ENCODE measurements around the gene HSD17B11.
"Not testable (repeated sequence)": the region's sequence is repeated elsewhere in the genome, so short reads cannot be mapped to it uniquely, and the experiment has no call there.

The HSD17B11 gene

DNA sequence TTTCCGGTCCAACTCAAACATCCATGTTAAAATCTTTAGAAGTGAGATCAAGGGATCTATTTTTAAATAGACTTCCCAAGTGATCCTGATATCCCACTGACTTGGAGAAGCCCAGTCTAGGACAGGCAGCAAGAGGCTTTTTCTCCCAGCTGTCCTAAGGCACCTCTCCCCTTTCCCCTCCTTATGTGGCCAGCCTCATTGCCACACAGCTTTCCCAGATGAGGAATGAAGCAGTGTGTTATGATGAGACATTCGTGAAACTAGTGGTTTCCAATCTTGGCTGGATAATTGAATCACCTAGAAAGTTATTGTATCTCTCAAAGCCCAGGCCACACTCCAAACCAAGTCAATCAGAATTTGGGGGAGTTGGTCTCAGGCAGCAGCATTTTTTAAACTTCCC lies 51.5 kb downstream of the HSD17B11 start:
- no peaks in the 10 kb centered on the region for H3K4me1 ChIP-seq (ENCODE audit: control insufficient read depth, insufficient read depth, low read length)
- no peak overlapping the region for H3K4me3 ChIP-seq (ENCODE audit: low read length)
- peaks cover 5% of the 10 kb centered on the region for H3K36me3 ChIP-seq (ENCODE audit: control insufficient read depth, insufficient read depth, low read length)
- H3K27ac ChIP-seq (ENCODE audit: low read depth, low read length): no peak overlapping the region
- H3K9ac ChIP-seq (ENCODE audit: low read length): no peak overlapping the region
- no peaks in the 10 kb centered on the region for H3K27me3 ChIP-seq (ENCODE audit: control insufficient read depth, insufficient read depth, low read length)

DNA sequence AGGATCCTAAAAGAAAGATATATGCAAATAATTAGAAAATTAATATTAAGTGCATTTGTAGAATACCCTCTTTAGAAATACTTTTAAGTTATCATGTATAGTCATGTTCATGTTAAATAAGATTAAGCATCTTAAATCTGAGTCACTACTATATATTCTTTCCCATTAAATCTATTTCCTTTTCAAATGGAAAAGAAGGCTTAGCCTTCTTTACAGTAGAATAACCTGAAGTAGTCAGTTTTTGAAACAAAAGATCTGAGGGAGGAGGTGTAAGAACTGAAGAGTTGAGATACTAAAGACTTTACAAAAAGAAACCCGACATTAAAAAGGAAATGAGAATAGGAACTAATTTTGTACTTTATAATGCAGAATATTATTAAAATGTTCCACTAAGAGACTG lies 53.6 kb downstream of the HSD17B11 start:
- peaks cover 5% of the 10 kb centered on the region for H3K36me3 ChIP-seq (ENCODE audit: control insufficient read depth, insufficient read depth, low read length)
- H3K9ac ChIP-seq (ENCODE audit: low read length): no peak overlapping the region

DNA sequence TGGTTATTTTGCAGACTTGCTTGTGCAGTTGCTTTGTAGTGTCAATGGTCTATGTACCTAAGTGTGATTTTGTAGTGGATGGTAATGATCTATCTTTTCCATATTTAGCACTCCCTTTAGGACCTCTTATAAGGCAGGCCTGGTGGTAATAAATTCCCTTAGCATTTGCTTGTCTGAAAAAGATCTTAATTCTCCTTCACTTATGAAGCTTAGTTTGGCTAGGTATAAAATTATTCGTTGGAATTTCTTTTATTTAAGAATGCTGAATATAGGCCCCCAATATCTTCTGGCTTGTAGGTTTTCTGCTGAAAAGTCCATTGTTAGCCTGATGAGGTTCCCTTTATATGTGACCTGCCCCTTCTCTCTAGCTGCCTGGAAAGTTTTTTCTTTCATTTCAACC lies 57.7 kb downstream of the HSD17B11 start:
- H3K27ac ChIP-seq (ENCODE audit: low read depth, low read length): no peak overlapping the region
- H3K4me3 ChIP-seq (ENCODE audit: low read length): no peak overlapping the region
- no peaks in the 10 kb centered on the region for H3K4me1 ChIP-seq (ENCODE audit: control insufficient read depth, insufficient read depth, low read length)
- H3K9ac ChIP-seq (ENCODE audit: low read length): no peak overlapping the region
- no peaks in the 10 kb centered on the region for H3K27me3 ChIP-seq (ENCODE audit: control insufficient read depth, insufficient read depth, low read length)
- peaks cover 3% of the 10 kb centered on the region for H3K36me3 ChIP-seq (ENCODE audit: control insufficient read depth, insufficient read depth, low read length)

More for the DNA sequence above, 53.6 kb downstream of the HSD17B11 start:
- no peak overlapping the region for H3K4me3 ChIP-seq (ENCODE audit: low read length)
- H3K27ac ChIP-seq (ENCODE audit: low read depth, low read length): no peak overlapping the region
- H3K27me3 ChIP-seq (ENCODE audit: control insufficient read depth, insufficient read depth, low read length): no peaks in the 10 kb centered on the region
- no peaks in the 10 kb centered on the region for H3K4me1 ChIP-seq (ENCODE audit: control insufficient read depth, insufficient read depth, low read length)

DNA sequence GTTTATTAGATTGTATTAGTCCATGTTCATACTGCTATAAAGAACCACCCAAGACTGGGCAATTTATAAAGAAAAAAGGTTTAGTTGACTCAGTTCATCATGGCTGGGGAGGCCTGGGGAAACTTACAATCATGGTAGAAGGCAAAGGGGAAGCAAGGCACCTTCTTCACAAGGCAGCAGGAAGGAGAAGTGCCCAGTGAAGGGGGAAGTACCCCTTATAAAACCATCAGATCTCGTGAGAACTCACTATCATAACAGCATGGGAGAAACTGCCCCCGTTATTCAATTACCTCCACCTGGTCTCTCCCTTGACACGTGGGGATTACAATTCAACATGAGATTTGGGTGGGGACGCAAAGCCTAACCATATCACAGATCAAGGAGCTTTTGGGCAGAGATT lies 60.2 kb downstream of the HSD17B11 start:
- no peak overlapping the region for H3K4me3 ChIP-seq (ENCODE audit: low read length)
- no peak overlapping the region for H3K9ac ChIP-seq (ENCODE audit: low read length)
- H3K4me1 ChIP-seq (ENCODE audit: control insufficient read depth, insufficient read depth, low read length): no peaks in the 10 kb centered on the region
- H3K36me3 ChIP-seq (ENCODE audit: control insufficient read depth, insufficient read depth, low read length): no peaks in the 10 kb centered on the region
- H3K27ac ChIP-seq (ENCODE audit: low read depth, low read length): no peak overlapping the region
- H3K27me3 ChIP-seq (ENCODE audit: control insufficient read depth, insufficient read depth, low read length): no peaks in the 10 kb centered on the region

DNA sequence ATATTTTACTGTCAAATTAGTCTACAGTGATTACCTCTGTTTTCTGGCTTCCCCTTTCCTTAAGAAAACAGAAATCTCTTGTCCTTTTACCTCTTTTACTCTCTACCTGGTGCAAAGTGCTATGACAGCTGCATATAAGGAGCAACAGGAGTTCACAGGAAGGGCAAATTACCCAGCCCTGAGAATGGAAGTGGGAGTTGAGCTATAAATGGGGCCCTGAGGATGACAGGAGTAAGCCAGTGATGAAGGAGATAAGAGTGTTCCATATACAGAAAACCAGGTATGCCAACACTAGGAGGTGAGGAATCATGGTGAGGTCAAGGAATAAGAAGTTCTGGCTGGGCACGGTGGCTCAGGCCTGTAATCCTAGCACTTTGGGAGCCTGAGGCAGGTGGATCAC lies 63.9 kb downstream of the HSD17B11 start:
- Histone ChIP-seq H3K4me3 (ENCODE audit: low read length) (no peak overlapping the region), H3K36me3 (ENCODE audit: control insufficient read depth, insufficient read depth, low read length) (no peaks in the 10 kb centered on the region), H3K27ac (ENCODE audit: low read depth, low read length) (no peak overlapping the region), H3K4me1 (ENCODE audit: control insufficient read depth, insufficient read depth, low read length) (no peaks in the 10 kb centered on the region), H3K27me3 (ENCODE audit: control insufficient read depth, insufficient read depth, low read length) (no peaks in the 10 kb centered on the region), H3K9ac (ENCODE audit: low read length) (no peak overlapping the region)

DNA sequence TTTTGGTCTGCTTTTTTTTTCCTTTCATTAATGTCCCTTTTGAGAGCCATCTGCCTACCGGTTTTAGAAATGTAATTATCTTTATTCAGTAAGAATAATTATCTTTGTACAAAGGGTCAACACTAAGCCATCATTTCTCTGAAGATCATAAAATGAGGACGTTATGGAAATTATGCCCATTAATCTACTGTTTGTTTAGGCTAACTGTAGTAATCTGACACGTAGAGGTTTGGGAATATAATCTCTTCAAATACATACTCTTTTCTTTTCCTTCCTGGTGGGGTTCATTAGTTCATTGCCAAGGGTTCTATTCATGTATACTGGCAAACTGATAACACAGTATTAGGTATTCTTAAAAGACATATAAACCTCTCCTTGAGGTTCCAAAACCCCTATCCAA lies 64.5 kb downstream of the HSD17B11 start:
- Histone ChIP-seq H3K27ac (ENCODE audit: low read depth, low read length) (no peak overlapping the region), H3K4me3 (ENCODE audit: low read length) (no peak overlapping the region), H3K4me1 (ENCODE audit: control insufficient read depth, insufficient read depth, low read length) (no peaks in the 10 kb centered on the region), H3K9ac (ENCODE audit: low read length) (no peak overlapping the region), H3K36me3 (ENCODE audit: control insufficient read depth, insufficient read depth, low read length) (no peaks in the 10 kb centered on the region), H3K27me3 (ENCODE audit: control insufficient read depth, insufficient read depth, low read length) (no peaks in the 10 kb centered on the region)

DNA sequence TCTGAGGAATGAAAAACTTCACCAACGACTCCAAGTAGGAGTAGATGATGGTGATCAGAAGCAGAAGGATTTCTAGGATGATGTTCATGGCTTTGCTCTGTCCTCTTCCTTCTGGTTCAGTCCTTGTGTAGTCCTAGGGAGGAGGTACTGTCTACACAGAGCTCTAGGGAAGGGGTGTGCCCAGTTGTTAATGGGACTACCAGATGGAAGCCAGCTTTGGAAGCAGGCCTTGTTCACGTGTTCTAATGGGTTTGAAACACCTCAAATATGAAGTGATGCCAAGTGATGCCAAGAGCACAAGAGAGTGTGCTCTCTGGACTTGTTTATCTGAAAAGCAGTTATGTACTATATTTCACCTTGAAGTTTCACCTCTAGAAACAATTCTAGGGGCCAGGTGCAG lies 68.2 kb downstream of the HSD17B11 start, which contains the start of gene HSD17B13:
TSS of gene HSD17B13 (minus strand) at position 129 of the 400 bp plus-strand sequence. CDS start at position 88, 41 bp downstream.
- H3K9ac ChIP-seq (ENCODE audit: low read length): no peak within 1 kb of the TSS
- no peaks in the 10 kb centered on the region for H3K4me1 ChIP-seq (ENCODE audit: control insufficient read depth, insufficient read depth, low read length)
- no peaks in the 10 kb centered on the region for H3K36me3 ChIP-seq (ENCODE audit: control insufficient read depth, insufficient read depth, low read length)
- H3K27me3 ChIP-seq (ENCODE audit: control insufficient read depth, insufficient read depth, low read length): no peaks in the 10 kb centered on the region
- H3K4me3 ChIP-seq (ENCODE audit: low read length): no peak within 1 kb of the TSS
- no peak within 1 kb of the TSS for H3K27ac ChIP-seq (ENCODE audit: low read depth, low read length)

DNA sequence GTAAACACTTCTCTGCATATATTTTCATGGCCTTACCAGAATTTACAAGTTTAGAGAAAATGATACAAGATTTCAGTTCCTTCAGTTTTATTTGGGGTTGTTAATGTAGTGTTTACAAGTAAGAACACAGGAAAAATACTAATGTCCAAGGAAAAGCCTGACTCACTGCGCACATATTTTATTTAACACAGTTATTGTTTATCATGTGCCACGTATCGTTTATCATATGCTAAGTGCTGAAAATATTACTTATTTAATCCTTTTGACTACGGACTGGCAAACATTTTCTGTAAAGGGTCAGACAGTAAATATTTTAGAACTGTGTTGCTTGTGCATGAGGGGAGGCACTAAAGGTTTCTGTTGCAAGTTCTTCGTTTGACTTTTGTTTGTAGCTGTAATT lies 69.1 kb downstream of the HSD17B11 start:
- no peaks in the 10 kb centered on the region for H3K4me1 ChIP-seq (ENCODE audit: control insufficient read depth, insufficient read depth, low read length)
- H3K9ac ChIP-seq (ENCODE audit: low read length): no peak overlapping the region
- H3K36me3 ChIP-seq (ENCODE audit: control insufficient read depth, insufficient read depth, low read length): no peaks in the 10 kb centered on the region
- no peak overlapping the region for H3K27ac ChIP-seq (ENCODE audit: low read depth, low read length)
- H3K27me3 ChIP-seq (ENCODE audit: control insufficient read depth, insufficient read depth, low read length): no peaks in the 10 kb centered on the region
- H3K4me3 ChIP-seq (ENCODE audit: low read length): no peak overlapping the region

DNA sequence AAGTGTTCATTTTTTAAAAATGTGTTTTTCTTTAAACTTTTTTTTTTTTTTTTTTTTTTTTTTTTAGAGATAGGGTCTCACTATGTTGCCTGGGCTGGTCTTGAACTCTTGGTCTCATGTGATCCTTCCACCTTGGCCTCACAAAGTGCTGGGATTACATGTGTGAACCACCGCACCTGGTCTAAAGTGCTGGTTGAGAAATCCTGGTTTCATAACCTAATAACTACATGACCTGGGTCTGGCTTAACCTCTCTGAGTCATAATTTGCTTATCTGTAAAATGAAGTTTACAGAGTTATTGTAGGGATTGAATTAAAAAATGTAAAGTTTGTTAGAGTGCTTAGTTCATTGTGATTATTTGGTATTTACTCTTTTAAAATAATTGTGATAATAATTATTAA lies 73.5 kb downstream of the HSD17B11 start:
- no peaks in the 10 kb centered on the region for H3K27me3 ChIP-seq (ENCODE audit: control insufficient read depth, insufficient read depth, low read length)
- no peaks in the 10 kb centered on the region for H3K4me1 ChIP-seq (ENCODE audit: control insufficient read depth, insufficient read depth, low read length)
- no peaks in the 10 kb centered on the region for H3K36me3 ChIP-seq (ENCODE audit: control insufficient read depth, insufficient read depth, low read length)
- H3K4me3 ChIP-seq (ENCODE audit: low read length): no peak overlapping the region
- no peak overlapping the region for H3K27ac ChIP-seq (ENCODE audit: low read depth, low read length)
- H3K9ac ChIP-seq (ENCODE audit: low read length): no peak overlapping the region

DNA sequence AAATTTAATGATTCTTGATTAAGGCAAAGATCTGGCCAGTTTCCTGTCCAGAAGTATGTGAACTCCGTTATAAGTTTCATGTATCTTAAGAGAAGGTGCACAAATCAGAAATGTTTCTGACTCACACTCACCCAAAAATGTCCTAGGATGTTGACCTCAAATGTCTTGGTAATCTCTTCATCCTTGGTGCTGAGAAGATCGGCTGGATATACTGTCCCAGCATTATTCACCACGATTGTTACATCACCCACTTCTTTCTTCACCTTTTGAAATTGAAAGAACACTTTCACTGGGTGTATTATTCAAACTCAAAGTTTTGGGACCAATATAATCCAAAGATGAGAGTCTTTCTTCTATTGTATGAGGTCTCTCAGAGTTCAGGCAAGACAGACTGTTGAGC lies 74.0 kb downstream of the HSD17B11 start:
- Histone ChIP-seq H3K9ac (ENCODE audit: low read length) (no peak overlapping the region), H3K27ac (ENCODE audit: low read depth, low read length) (no peak overlapping the region)

DNA sequence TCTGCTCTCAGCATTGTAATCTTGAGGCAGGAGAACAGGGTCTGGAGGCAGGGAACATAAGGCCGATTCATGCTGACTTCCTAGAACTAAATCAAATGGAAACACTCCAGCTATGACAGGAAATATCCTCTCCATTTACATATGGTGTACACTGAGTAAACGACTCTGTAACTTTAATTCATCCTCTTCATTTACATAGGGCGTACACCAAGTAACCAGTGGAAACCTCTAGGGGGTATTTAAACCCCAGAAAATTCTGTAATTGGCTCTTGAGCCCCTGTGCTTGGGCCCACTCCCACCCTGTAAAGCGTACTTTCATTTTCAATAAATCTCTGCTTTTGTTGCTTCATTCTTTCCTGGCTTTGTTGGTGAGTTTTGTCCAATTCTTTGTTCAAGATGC lies 76.0 kb downstream of the HSD17B11 start:
- not testable (repeated sequence) for H3K36me3 ChIP-seq (ENCODE audit: control insufficient read depth, insufficient read depth, low read length); H3K27ac ChIP-seq (ENCODE audit: low read depth, low read length)

More for the DNA sequence above, 74.0 kb downstream of the HSD17B11 start:
- no peak overlapping the region for H3K4me3 ChIP-seq (ENCODE audit: low read length)
- no peaks in the 10 kb centered on the region for H3K36me3 ChIP-seq (ENCODE audit: control insufficient read depth, insufficient read depth, low read length)
- H3K4me1 ChIP-seq (ENCODE audit: control insufficient read depth, insufficient read depth, low read length): no peaks in the 10 kb centered on the region
- no peaks in the 10 kb centered on the region for H3K27me3 ChIP-seq (ENCODE audit: control insufficient read depth, insufficient read depth, low read length)

DNA sequence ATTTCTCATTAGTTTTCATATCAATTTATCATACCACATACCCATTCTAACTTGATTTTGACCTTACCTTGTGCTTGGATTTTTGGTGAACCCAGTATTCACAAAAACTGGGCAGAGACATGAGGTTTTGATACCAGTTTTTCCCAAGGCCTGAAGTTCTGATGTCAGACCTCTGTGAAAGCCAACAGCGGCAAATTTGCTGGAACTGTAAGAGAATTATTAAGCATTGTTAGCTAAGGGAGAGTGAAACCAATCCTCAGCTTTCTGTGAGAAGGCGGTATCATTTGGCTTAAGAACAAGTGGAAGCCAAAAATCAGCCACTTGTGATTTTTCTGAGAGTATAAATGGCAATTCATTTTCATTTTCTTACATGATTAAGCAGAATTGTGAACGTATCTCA lies 77.2 kb downstream of the HSD17B11 start:
- Histone ChIP-seq H3K4me3 (ENCODE audit: low read length) (no peak overlapping the region), H3K27me3 (ENCODE audit: control insufficient read depth, insufficient read depth, low read length) (no peaks in the 10 kb centered on the region), H3K4me1 (ENCODE audit: control insufficient read depth, insufficient read depth, low read length) (no peaks in the 10 kb centered on the region), H3K36me3 (ENCODE audit: control insufficient read depth, insufficient read depth, low read length) (no peaks in the 10 kb centered on the region), H3K9ac (ENCODE audit: low read length) (no peak overlapping the region), H3K27ac (ENCODE audit: low read depth, low read length) (no peak overlapping the region)

More for the DNA sequence above, 76.0 kb downstream of the HSD17B11 start:
- not testable (repeated sequence) for H3K4me1 ChIP-seq (ENCODE audit: control insufficient read depth, insufficient read depth, low read length); H3K9ac ChIP-seq (ENCODE audit: low read length); H3K4me3 ChIP-seq (ENCODE audit: low read length); H3K27me3 ChIP-seq (ENCODE audit: control insufficient read depth, insufficient read depth, low read length)

DNA sequence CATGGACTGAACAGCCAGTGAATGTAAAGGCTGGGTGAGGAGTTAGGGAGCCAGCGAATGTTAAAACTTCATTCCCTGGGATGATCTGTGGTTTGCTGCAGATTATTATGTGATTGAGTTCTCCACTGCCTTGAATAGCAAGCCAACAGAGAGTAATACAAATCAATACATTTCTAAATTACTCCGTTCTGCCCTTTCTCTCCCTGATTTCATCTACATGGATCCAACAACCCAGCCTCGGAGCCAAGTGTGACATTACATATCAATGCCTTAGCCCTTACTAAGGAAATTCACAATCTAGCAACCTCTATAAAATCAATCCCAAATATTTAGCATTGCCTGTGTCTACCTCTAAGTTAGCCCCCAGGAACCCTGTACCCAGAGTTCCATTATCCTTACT lies 79.3 kb downstream of the HSD17B11 start:
- H3K4me1 ChIP-seq (ENCODE audit: control insufficient read depth, insufficient read depth, low read length): no peaks in the 10 kb centered on the region
- no peaks in the 10 kb centered on the region for H3K36me3 ChIP-seq (ENCODE audit: control insufficient read depth, insufficient read depth, low read length)
- H3K9ac ChIP-seq (ENCODE audit: low read length): no peak overlapping the region
- H3K27ac ChIP-seq (ENCODE audit: low read depth, low read length): no peak overlapping the region
- H3K27me3 ChIP-seq (ENCODE audit: control insufficient read depth, insufficient read depth, low read length): no peaks in the 10 kb centered on the region
- no peak overlapping the region for H3K4me3 ChIP-seq (ENCODE audit: low read length)
